ENCODE results near the gene C15orf62.

The C15orf62 gene

GRCh38 chr15:40769274-40770146, at the start of gene C15orf62:
TSS of gene C15orf62 (plus strand) at chr15:40769980. CDS start at chr15:40770496, 516 bp downstream.
- Histone ChIP-seq H3K27ac (ENCODE audit: low read length) (no peak within 1 kb of the TSS), H3K4me1 (ENCODE audit: control insufficient read depth, low read depth, low read length) (peaks cover 10% of the 10 kb centered on the region)

DNA sequence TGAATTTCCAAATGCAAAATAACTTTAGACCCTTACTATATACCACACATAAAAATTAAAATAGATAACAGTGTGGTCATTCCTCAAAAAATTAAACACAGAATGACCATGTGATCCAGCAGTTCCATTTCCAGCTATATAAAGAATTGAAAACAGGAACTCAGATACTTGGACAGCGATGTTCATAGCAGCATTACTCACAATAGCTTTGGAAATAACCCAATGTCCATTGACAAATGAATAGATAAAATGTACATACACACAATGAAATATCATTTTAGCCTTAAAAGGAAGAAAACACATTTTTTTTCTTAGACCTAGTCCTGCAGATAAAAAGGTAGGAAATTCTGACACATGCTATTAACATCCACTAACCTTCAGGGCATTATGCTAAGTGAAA, 48.1 kb upstream of the C15orf62 start:
- H3K4me3 ChIP-seq (ENCODE audit: low read length), result no peak overlapping the region
- H3K9me3 ChIP-seq (ENCODE audit: control insufficient read depth, low read depth, low read length), result no peaks in the 10 kb centered on the region
- H3K4me1 ChIP-seq (ENCODE audit: control insufficient read depth, low read depth, low read length), result no peaks in the 10 kb centered on the region
- no peak overlapping the region for H3K27ac ChIP-seq (ENCODE audit: low read length)
- H3K36me3 ChIP-seq (ENCODE audit: control insufficient read depth, low read depth, low read length), result peaks cover 56% of the 10 kb centered on the region
- no peak overlapping the region for H3K9ac ChIP-seq (ENCODE audit: low read length)
- no peaks in the 10 kb centered on the region for H3K27me3 ChIP-seq (ENCODE audit: control insufficient read depth, insufficient read depth, low read length)

More at GRCh38 chr15:40769274-40770146, at the start of gene C15orf62:
- Histone ChIP-seq H3K9ac (ENCODE audit: low read length) (no peak within 1 kb of the TSS), H3K4me3 (ENCODE audit: low read length) (no peak within 1 kb of the TSS), H3K9me3 (ENCODE audit: control insufficient read depth, low read depth, low read length) (no peaks in the 10 kb centered on the region), H3K36me3 (ENCODE audit: control insufficient read depth, low read depth, low read length) (peaks cover 8% of the 10 kb centered on the region), H3K27me3 (ENCODE audit: control insufficient read depth, insufficient read depth, low read length) (peaks cover 5% of the 10 kb centered on the region)

GRCh38 chr15:40722354-40722753, 47.4 kb upstream of the C15orf62 start:
- Histone ChIP-seq H3K9me3 (ENCODE audit: control insufficient read depth, low read depth, low read length) (no peaks in the 10 kb centered on the region), H3K9ac (ENCODE audit: low read length) (no peak overlapping the region), H3K4me3 (ENCODE audit: low read length) (no peak overlapping the region), H3K27me3 (ENCODE audit: control insufficient read depth, insufficient read depth, low read length) (no peaks in the 10 kb centered on the region), H3K4me1 (ENCODE audit: control insufficient read depth, low read depth, low read length) (no peaks in the 10 kb centered on the region), H3K27ac (ENCODE audit: low read length) (no peak overlapping the region), H3K36me3 (ENCODE audit: control insufficient read depth, low read depth, low read length) (peaks cover 56% of the 10 kb centered on the region)

DNA sequence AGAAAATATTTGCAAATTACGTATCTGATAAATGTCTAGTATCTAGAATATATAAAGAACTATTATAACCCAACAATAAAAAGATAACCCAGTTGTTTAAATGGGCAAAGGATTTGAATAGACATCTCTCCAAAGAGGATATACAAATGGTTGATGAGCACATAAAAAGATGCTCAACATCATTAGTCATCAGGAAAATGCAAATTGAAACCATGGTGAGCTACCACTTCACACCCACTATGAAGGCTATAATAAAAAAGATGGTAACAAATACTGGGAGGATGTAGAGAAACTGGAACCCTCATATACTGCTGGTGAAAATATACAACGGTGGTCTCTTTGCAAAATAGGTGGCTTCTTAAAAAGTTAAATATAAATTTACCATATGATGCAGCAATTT, 46.8 kb upstream of the C15orf62 start:
- Histone ChIP-seq H3K4me3 (ENCODE audit: low read length) (no peak overlapping the region), H3K9ac (ENCODE audit: low read length) (no peak overlapping the region), H3K36me3 (ENCODE audit: control insufficient read depth, low read depth, low read length) (peaks cover 50% of the 10 kb centered on the region), H3K9me3 (ENCODE audit: control insufficient read depth, low read depth, low read length) (no peaks in the 10 kb centered on the region), H3K27ac (ENCODE audit: low read length) (no peak overlapping the region), H3K27me3 (ENCODE audit: control insufficient read depth, insufficient read depth, low read length) (no peaks in the 10 kb centered on the region), H3K4me1 (ENCODE audit: control insufficient read depth, low read depth, low read length) (no peaks in the 10 kb centered on the region)

GRCh38 chr15:40723919-40724318, 45.9 kb upstream of the C15orf62 start:
- H3K9ac ChIP-seq (ENCODE audit: low read length), result no peak overlapping the region
- no peak overlapping the region for H3K4me3 ChIP-seq (ENCODE audit: low read length)
- H3K9me3 ChIP-seq (ENCODE audit: control insufficient read depth, low read depth, low read length), result no peaks in the 10 kb centered on the region
- no peaks in the 10 kb centered on the region for H3K27me3 ChIP-seq (ENCODE audit: control insufficient read depth, insufficient read depth, low read length)
- H3K36me3 ChIP-seq (ENCODE audit: control insufficient read depth, low read depth, low read length), result peaks cover 52% of the 10 kb centered on the region
- H3K4me1 ChIP-seq (ENCODE audit: control insufficient read depth, low read depth, low read length), result no peaks in the 10 kb centered on the region
- no peak overlapping the region for H3K27ac ChIP-seq (ENCODE audit: low read length)

DNA sequence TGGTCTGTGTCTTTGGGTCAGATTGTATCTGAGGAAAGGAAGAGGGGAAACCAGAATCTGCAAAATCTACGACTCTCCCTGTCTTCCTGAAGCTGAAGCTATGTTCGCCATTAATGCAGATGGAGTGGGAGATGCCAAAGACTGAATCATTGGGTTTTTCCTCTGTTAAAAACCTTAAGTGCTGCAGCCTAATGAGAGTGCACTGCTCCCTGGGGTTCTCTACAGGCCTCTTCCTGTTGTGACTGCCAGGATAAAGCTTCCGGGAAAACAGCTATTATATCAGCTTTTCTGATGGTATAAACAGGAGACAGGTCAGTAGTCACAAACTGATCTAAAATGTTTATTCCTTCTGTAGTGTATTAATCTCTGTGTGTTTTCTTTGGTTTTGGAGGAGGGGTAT, 38.7 kb upstream of the C15orf62 start:
- no peak overlapping the region for H3K4me3 ChIP-seq (ENCODE audit: low read length)
- no peak overlapping the region for H3K9ac ChIP-seq (ENCODE audit: low read length)
- H3K36me3 ChIP-seq (ENCODE audit: control insufficient read depth, low read depth, low read length), result peaks cover 51% of the 10 kb centered on the region
- H3K4me1 ChIP-seq (ENCODE audit: control insufficient read depth, low read depth, low read length), result no peaks in the 10 kb centered on the region
- no peaks in the 10 kb centered on the region for H3K27me3 ChIP-seq (ENCODE audit: control insufficient read depth, insufficient read depth, low read length)
- H3K9me3 ChIP-seq (ENCODE audit: control insufficient read depth, low read depth, low read length), result no peaks in the 10 kb centered on the region
- H3K27ac ChIP-seq (ENCODE audit: low read length), result no peak overlapping the region

DNA sequence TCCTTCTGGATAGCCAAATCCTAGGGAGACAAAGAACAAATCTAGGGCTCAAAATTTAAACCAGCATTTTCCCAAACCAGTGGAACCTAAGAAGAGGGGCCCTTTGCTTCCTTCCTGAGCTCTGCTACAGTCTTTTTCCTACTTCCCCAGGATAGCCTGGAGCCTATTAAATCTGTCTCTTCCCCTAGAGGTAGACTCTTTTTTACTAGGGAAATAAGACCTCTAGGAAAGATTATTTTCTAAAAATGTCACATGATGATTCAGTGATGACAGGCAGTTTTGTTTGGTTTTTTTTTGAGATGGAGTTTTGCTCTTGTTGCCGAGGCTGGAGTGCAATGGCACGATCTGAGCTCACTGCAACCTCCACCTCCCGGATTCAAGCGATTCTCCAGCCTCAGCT, 33.2 kb upstream of the C15orf62 start:
- Histone ChIP-seq H3K27me3 (ENCODE audit: control insufficient read depth, insufficient read depth, low read length) (no peaks in the 10 kb centered on the region), H3K9me3 (ENCODE audit: control insufficient read depth, low read depth, low read length) (no peaks in the 10 kb centered on the region), H3K36me3 (ENCODE audit: control insufficient read depth, low read depth, low read length) (peaks cover 48% of the 10 kb centered on the region), H3K27ac (ENCODE audit: low read length) (no peak overlapping the region), H3K4me1 (ENCODE audit: control insufficient read depth, low read depth, low read length) (peaks cover 29% of the 10 kb centered on the region), H3K9ac (ENCODE audit: low read length) (no peak overlapping the region), H3K4me3 (ENCODE audit: low read length) (no peak overlapping the region)

DNA sequence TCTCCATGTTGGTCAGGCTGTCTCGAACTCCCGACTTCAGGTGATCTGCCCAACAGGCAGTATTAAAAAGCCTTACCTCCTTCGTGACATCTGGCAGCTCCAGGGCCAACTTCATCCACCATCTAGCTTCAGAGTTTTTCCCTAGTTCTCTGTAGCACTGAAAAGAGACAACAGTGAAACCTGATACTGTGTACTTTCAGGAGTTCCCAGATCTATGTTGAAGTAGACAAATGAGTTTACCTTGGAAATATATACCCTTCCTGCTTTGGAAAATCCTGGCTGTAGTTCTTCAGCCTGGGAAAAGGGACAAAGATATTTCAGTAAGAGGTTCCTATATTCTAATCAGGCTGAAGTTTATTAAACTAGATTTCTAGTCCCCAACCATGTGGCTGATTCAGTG, 32.7 kb upstream of the C15orf62 start:
- H3K9ac ChIP-seq (ENCODE audit: low read length), result no peak overlapping the region
- peaks cover 29% of the 10 kb centered on the region for H3K4me1 ChIP-seq (ENCODE audit: control insufficient read depth, low read depth, low read length)
- no peak overlapping the region for H3K4me3 ChIP-seq (ENCODE audit: low read length)
- H3K27me3 ChIP-seq (ENCODE audit: control insufficient read depth, insufficient read depth, low read length), result no peaks in the 10 kb centered on the region
- no peaks in the 10 kb centered on the region for H3K9me3 ChIP-seq (ENCODE audit: control insufficient read depth, low read depth, low read length)
- H3K27ac ChIP-seq (ENCODE audit: low read length), result no peak overlapping the region
- peaks cover 43% of the 10 kb centered on the region for H3K36me3 ChIP-seq (ENCODE audit: control insufficient read depth, low read depth, low read length)

- peaks cover 37% of the 10 kb centered on the region for H3K36me3 ChIP-seq (ENCODE audit: control insufficient read depth, low read depth, low read length)
- no peaks in the 10 kb centered on the region for H3K9me3 ChIP-seq (ENCODE audit: control insufficient read depth, low read depth, low read length)
- peaks cover 29% of the 10 kb centered on the region for H3K4me1 ChIP-seq (ENCODE audit: control insufficient read depth, low read depth, low read length)
- H3K4me3 ChIP-seq (ENCODE audit: low read length), result peak overlapping the region; percentile 38
- H3K27ac ChIP-seq (ENCODE audit: low read length), result peak overlapping the region; percentile 29
- no peak overlapping the region for H3K9ac ChIP-seq (ENCODE audit: low read length)
- H3K27me3 ChIP-seq (ENCODE audit: control insufficient read depth, insufficient read depth, low read length), result no peaks in the 10 kb centered on the region
These were observed 30.7 kb upstream of the C15orf62 start for GRCh38 chr15:40739047-40739446.

- H3K36me3 ChIP-seq (ENCODE audit: control insufficient read depth, low read depth, low read length), result peaks cover 31% of the 10 kb centered on the region
- H3K27me3 ChIP-seq (ENCODE audit: control insufficient read depth, insufficient read depth, low read length), result no peaks in the 10 kb centered on the region
- no peak overlapping the region for H3K9ac ChIP-seq (ENCODE audit: low read length)
- peak overlapping the region; percentile 29 for H3K27ac ChIP-seq (ENCODE audit: low read length)
- H3K4me1 ChIP-seq (ENCODE audit: control insufficient read depth, low read depth, low read length), result peaks cover 29% of the 10 kb centered on the region
- H3K9me3 ChIP-seq (ENCODE audit: control insufficient read depth, low read depth, low read length), result no peaks in the 10 kb centered on the region
- H3K4me3 ChIP-seq (ENCODE audit: low read length), result no peak overlapping the region
These were observed 29.9 kb upstream of the C15orf62 start for GRCh38 chr15:40739854-40740253.

GRCh38 chr15:40743485-40743901, 26.3 kb upstream of the C15orf62 start:
- no peak overlapping the region for H3K9ac ChIP-seq (ENCODE audit: low read length)
- no peak overlapping the region for H3K27ac ChIP-seq (ENCODE audit: low read length)
- H3K27me3 ChIP-seq (ENCODE audit: control insufficient read depth, insufficient read depth, low read length), result no peaks in the 10 kb centered on the region
- H3K36me3 ChIP-seq (ENCODE audit: control insufficient read depth, low read depth, low read length), result peaks cover 3% of the 10 kb centered on the region
- no peaks in the 10 kb centered on the region for H3K9me3 ChIP-seq (ENCODE audit: control insufficient read depth, low read depth, low read length)
- H3K4me1 ChIP-seq (ENCODE audit: control insufficient read depth, low read depth, low read length), result peaks cover 22% of the 10 kb centered on the region
- no peak overlapping the region for H3K4me3 ChIP-seq (ENCODE audit: low read length)

Data from iPS-18a (cell line).